ENCODE results near the gene POLR3F.
A peak's percentile ranks its signal among the peaks of the same experiment; 100 is the strongest.

POLR3F gene, protein sequence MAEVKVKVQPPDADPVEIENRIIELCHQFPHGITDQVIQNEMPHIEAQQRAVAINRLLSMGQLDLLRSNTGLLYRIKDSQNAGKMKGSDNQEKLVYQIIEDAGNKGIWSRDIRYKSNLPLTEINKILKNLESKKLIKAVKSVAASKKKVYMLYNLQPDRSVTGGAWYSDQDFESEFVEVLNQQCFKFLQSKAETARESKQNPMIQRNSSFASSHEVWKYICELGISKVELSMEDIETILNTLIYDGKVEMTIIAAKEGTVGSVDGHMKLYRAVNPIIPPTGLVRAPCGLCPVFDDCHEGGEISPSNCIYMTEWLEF

GRCh38 chr20:18466894-18467730 is at the start of gene POLR3F, which contains the start of gene DZANK1:
Gene POLR3F, plus strand, starts transcription at chr20:18467390. Its CDS starts 117 bp downstream, at chr20:18467507.
Gene DZANK1, minus strand, starts transcription at chr20:18467030. Its CDS starts 1,672 bp downstream, at chr20:18465358.
- no peak for TF ChIP-seq ZFX (IDR thresholded peaks at IDR 0.05; ENCODE audit: borderline replicate concordance)
- TF ChIP-seq, protein P1, sequence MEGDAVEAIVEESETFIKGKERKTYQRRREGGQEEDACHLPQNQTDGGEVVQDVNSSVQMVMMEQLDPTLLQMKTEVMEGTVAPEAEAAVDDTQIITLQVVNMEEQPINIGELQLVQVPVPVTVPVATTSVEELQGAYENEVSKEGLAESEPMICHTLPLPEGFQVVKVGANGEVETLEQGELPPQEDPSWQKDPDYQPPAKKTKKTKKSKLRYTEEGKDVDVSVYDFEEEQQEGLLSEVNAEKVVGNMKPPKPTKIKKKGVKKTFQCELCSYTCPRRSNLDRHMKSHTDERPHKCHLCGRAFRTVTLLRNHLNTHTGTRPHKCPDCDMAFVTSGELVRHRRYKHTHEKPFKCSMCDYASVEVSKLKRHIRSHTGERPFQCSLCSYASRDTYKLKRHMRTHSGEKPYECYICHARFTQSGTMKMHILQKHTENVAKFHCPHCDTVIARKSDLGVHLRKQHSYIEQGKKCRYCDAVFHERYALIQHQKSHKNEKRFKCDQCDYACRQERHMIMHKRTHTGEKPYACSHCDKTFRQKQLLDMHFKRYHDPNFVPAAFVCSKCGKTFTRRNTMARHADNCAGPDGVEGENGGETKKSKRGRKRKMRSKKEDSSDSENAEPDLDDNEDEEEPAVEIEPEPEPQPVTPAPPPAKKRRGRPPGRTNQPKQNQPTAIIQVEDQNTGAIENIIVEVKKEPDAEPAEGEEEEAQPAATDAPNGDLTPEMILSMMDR (IDR thresholded peaks at IDR 0.05) = no peak
- H3K27ac ChIP-seq = peak within 1 kb of the TSS; percentile 85

DNA sequence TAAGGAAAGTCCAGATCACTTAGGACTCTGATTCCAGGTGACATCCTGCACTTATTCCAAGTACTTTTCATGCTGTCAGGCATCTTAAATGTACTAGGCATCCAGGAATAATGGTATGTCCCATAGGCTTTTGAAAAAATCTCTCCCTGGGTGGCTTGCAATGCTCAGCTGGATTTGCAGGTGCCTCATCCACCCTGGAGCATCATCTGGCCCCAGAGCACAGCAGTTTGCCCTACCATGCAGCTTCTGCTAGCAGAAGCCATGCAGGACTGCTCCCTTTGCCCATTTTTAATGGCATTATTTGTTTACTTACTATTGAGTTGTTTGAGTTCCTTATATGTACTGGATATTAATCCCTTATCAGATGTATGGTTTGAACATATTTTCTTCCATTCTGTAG is 45.6 kb upstream of the POLR3F start:
- H3K27ac ChIP-seq = no peak overlapping the region
- no peak for TF ChIP-seq ZFX (IDR thresholded peaks at IDR 0.05; ENCODE audit: borderline replicate concordance)
- TF ChIP-seq, protein P1 (IDR thresholded peaks at IDR 0.05) = no peak

DNA sequence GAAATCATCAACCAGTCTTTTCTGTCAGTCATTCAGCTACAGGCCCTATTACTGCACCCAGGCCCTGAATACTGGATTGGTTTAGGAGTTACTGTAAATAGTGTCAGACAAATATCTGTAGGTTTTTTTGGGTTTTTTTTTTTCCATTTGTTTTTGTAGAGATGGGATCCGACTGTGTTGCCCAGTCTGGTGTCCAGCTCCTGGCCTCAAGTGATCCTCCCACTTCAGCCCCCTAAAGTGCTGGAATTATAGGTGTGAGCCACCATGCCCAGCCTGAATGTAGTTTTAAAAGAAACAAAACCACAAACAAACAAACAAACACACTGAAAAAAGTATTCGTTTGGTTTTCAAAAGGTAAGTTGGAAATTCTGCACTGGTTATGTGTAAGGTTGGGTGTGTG is 40.0 kb upstream of the POLR3F start:
- no peak overlapping the region for H3K27ac ChIP-seq
- TF ChIP-seq, protein P1 (IDR thresholded peaks at IDR 0.05) = no peak
- TF ChIP-seq ZFX (IDR thresholded peaks at IDR 0.05; ENCODE audit: borderline replicate concordance) = no peak

- peak overlapping the region; percentile 41 for H3K27ac ChIP-seq
- no peak for TF ChIP-seq ZFX (IDR thresholded peaks at IDR 0.05; ENCODE audit: borderline replicate concordance)
- TF ChIP-seq, protein P1 (IDR thresholded peaks at IDR 0.05) = no peak
Measured at GRCh38 chr20:18428490-18429173, 38.6 kb upstream of the POLR3F start.

GRCh38 chr20:18430172-18430826 is 36.9 kb upstream of the POLR3F start:
- TF ChIP-seq, protein P1 (IDR thresholded peaks at IDR 0.05) = no peak
- TF ChIP-seq ZFX (IDR thresholded peaks at IDR 0.05; ENCODE audit: borderline replicate concordance) = no peak
- H3K27ac ChIP-seq = no peak overlapping the region

GRCh38 chr20:18431206-18431605 is 36.0 kb upstream of the POLR3F start:
- TF ChIP-seq, protein P1 (IDR thresholded peaks at IDR 0.05) = no peak
- no peak overlapping the region for H3K27ac ChIP-seq
